GM15510 (cell line): Measurements from ENCODE around the gene CIRBP.

Experiments used
- POLR2A ChIP-seq: IDR thresholded peaks from 3 replicates; pipeline ENCODE4 v1.6.1; 2011; ENCODE audit warnings: borderline replicate concordance; ENCODE audit not compliant: insufficient read length; ENCODE audit errors: extremely low read depth

The CIRBP gene

DNA sequence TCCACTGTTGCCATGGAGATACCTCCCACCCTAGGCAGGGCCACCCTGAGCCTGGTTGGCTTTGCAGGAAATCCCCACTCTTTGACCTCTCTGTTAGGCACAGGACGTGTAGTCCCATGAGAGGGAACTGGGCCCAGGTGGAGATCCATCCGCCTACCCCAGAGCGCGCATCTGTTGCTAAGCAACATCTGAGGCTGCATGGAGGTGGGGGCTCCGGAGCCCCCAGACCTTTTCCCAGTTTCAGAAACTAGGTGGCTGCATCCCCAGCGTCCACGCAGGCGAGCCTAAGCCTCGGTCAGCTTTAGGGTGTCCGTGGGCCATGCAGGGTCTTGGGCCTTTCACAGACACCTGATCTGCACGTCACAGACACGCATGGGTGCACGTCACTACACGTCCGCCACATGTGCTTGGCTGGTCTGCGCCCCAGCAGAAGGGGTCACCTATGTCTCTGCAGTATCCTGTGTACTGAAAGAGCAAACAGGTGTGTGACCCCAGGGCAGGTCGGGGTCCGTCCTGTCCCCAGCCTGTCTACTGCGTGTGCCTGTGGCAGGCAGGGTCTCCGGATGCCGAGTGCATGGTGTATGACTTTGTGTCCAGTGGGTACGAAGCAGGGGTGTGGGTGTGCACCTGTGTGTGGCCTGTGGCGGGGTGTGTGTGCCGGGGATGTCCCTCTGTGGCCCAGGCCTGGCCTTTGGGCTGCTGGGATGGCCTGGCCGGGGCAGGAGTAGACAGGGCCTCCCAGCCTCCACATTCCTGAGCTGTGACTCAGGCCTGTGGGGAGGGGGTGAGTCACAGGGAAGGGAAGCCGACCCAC, 4.1 kb upstream of the CIRBP start:
- TF ChIP-seq POLR2A: no peak

DNA sequence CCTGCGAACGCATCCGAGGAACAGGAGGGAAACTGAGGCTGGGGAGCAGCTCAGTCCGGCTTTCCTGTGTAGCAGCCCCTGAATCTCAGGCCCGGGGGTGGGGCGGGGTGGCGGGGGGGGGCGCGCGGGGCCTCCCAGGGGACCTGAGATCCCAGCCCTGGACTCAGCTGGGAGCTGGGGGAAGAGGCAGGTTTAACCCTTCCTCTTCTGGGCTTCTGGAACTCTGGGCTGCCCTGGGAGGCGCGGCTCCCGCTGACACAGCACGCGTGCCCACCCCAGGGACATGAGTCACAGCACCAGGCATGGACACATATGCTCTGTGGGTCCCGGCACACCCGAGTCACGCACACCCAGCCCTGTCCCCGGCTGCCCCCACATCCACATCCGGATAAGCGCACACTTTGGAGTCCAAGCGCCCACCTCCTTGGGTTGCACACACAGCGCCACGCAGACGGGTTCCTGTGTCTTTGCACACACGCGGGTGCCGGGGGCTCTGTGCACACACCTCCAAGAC, 3.5 kb upstream of the CIRBP start:
- no peak for TF ChIP-seq POLR2A

DNA sequence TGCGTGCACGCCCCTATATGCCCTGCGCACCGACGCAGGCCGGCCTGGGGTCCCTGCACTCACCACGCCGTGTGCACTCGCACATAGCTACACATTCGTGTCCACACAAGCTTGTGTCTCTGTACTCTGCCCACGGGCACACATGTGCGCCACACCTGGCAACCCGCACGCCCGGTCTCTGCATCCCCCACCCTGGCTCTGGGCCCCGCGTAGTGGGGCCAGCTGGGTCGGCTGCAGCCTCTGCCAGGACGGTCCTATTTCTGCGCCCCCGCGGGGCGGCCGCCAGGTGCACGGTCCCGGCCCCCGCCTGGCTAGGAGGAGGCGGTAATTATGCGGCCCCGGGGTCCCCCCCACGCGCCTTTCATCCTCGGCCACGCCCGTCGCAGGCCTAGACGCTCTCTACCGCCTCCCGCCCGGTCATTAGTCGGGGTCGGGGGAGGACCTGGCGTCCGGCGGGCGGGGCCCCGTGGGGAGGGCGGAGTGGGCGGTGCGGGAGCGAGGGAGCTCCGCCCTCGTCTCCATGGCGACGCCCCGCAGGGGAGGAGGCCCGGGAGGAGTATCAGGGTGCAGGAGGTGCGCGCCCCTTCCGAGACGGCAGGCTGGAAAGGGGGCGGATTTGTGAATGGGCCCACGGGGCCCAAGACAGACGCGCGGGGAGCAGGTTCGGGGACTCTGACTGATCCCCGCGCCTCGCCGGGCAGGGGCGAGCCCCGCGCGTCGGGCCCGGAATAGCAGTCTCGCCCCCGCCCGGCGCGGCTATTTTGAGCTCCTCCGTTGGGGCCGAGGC, 2.8 kb upstream of the CIRBP start:
- peak; percentile 11 for TF ChIP-seq POLR2A

DNA sequence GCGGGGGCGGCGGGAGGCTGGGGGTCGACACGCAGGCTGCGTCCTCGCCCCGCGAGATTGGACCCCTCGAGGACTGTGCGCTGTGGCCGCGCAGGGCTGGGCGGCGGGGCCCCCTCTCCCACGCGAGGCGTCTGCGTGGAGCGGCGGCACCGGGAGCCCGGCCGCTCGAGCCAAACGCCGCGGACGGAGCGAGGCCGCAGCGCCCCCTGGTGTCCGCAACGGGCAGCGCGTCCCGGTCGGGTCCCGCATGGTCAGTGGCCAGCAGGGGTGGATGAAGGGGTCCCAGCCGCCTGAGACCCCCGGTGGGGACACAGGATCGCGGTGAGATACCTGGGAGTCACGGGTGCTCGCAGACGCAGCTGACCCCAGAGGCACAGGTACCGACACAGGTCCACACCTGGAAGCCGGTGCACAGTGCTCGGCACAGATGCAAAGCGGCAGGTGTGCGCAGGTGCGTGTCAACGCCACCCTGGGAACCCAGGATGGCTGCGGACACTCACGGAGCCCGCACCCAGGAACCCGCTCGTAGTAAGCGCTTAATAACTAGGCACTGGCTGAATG, 2.1 kb upstream of the CIRBP start:
- no peak for TF ChIP-seq POLR2A

- TF ChIP-seq POLR2A: no peak
Measured at GRCh38 chr19:1267477-1268225, 1.5 kb upstream of the CIRBP start.

DNA sequence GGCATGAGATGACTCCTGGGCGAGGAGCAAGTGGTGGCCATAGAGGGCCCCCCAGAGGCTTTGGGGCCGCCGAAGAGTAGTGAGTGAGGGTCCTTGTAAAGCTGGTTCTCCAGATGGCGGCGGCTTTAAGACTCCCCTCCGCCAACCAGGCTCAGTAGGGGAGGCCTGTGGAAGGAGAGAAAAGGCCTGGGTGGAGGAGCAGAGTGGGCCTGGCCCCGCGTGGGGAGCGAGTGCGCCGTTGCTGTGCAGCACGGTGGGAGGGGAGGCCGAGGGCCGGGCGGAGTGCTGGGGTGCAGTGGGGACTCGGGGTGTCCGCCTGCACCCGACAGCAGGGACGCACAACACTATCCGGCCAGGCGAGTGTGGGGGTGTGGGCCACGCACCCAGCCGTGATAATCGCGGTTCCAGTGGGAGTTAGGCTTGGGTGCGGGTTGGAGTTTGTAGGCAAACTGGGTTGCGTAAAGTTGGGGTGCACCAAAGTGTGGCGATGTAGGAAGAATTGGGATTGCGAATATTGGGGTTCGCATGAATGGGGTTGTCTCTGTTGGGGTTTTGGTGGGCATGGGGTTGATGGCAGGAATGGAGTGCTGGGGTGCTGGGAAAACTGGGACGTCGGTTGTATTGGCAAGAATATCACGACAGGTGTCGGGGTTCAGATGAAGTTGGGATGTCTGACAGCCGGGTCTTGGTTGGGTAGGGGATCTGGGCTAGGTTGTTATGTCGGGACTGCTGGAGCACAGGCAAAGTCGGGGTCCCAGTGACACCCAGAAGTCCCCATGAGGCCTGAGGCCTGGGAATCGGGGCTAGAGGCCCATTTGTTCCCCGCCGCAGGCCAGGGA, 687 bp upstream of the CIRBP start:
- TF ChIP-seq POLR2A: no peak

DNA sequence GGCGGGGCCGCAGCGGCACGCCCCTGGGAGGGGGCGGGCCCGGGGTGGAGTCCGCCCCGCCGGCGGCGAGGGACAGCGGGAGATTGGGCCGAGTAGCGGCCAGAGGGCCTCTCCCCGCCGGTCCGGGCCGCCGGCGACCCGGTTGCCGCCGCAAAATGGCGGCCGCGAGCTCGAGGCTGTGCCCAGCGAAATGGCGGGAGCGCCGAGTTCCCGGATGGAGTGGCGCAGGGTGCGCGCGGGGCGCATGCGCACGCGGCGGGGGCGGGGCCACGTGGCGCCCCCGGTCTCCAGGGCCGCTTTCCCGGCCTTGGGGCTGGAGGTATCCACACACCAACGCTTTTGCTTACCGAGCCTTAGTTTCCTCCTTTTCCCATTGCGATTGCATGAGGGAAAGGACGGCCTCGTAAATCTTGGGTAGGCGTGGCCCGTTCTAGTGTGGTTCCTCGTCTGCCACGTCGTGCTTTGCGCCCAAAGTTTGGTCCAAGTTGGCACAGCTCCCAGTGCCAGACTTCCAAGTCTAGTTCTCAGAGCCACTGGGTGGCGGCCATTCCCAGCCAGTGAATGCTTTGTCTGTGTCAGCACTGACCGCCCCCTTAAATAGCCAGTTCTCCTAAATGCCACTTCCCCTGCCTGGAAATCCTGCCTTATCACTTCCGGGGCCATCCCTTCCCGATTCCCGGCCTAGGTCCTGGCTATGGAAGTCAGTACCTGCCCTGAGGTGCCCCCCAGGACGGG, 513 bp downstream of the CIRBP start:
- no peak for TF ChIP-seq POLR2A

- TF ChIP-seq POLR2A: no peak
Measured at GRCh38 chr19:1270213-1270853, 1.2 kb downstream of the CIRBP start.

GRCh38 chr19:1270854-1271527, 1.9 kb downstream of the CIRBP start:
- TF ChIP-seq POLR2A: peak; percentile 19

DNA sequence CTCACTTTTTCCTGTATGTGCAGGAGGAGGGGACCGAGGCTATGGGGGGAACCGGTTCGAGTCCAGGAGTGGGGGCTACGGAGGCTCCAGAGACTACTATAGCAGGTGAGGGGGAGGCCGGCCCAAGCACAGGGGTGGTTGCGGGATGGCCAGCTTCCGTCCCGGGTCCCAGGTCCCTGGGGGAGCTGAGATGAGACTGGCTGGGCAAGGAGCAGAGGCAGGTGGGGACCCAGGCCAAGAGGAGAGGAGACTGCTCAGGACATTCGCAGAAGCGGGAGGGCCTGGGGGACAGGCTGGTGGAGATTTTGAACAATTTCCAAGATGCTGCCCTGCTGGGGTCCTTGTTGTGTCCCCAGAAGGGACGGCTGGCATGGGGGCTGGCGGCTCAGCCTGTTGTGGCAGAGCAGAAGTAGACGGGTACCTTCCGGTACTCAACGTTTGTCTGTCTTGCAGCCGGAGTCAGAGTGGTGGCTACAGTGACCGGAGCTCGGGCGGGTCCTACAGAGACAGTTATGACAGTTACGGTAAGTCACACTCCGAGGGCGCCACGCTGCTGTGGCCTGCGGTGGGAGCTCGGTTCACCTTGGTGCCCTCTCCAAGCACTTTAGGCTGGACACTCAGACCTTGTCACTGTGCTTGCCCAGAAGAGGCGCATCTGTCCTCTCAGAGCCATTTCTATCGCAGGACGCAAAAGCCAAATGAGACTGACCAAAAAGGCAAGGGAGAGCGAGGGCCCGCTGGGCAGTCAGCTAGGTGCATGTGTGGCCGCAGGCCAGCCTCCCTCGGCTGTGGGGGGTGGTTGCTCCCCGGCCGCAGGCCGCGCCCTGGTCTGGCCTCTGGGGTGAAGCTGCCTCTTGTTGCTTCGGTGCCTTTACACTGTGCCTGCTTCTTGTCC, 2.6 kb downstream of the CIRBP start:
- no peak for TF ChIP-seq POLR2A
